ENCODE data around the gene CCM2L.

Gene CCM2L

DNA sequence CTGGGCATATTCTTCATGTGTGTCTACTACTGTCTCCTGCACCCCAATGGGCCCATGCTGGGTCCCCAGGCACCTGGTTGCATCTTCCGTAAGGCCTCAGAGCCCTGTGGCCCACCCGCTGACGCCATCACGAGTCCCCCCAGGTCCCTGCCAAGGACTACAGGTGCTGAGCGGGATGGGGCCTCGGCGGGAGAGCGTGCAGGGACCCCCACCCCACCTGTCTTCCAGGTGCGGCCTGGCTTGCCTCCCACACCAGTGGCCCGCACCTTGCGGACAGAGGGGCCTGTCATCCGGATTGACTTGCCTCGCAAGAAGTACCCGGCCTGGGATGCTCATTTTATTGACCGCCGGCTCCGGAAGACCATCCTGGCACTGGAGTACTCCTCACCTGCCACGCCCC, 13.2 kb upstream of the CCM2L start:
- no peak for DNase-seq

DNA sequence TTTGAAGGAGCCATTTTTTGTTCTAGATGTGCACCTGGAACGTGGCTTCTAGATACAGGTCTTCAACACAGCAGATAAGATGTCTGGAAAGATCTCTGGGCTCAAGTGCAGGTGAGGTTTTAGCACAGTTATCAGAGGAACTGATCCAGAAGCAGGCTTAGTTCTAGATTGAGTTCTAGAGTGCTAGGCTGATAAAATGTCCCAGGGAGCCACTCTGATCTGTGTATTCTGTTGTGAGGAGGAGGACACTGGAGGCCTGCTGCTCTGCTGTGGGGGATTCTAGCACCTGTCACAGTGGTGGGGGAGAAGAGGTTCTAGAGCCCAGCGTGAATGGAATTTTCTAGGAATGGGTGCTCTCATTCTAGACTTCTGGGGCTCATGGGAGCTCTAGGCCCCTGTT, 12.0 kb upstream of the CCM2L start:
- no peak for DNase-seq

DNA sequence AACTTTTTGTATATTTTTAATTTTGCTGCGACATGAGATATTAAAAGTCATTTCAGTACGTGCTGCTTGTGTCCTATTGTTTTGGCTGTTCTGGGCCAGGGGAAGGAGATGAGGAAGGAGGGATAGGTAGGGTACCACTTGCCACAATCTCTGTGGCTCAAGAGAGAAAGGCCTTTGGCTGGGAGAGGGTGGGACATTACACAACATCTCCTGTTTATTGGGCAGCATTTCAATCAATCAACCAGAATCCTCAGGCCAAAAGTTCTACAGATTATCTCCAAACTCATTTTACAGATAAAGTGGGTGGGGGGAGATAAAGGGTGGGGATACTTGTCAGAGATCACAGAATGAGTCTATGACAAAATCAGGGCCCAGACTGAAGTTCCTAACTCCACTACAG, 6.9 kb upstream of the CCM2L start:
- DNase-seq, result no peak

DNA sequence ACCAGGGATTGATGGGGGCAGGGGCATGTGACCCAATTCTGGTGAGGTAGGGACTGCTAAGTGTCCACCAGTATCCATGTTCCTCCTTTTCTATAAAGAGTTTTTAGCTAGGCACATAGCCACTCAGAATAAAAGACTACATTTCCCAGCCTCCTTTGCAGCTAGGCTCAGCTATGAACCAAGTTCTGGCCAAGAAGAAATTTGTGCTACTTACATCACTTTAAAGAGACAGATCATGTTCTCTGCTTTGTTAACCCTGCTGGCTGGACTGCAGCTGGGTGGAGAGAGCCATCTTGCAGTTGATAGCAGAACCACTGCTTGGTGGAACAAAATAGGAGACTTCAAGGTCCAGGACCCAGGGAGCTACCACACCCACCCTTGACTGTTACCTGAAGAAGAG, 5.3 kb upstream of the CCM2L start:
- DNase-seq, result no peak

- no peak for DNase-seq
Observed at GRCh38 chr20:32006053-32006452, 4.2 kb upstream of the CCM2L start.

DNA sequence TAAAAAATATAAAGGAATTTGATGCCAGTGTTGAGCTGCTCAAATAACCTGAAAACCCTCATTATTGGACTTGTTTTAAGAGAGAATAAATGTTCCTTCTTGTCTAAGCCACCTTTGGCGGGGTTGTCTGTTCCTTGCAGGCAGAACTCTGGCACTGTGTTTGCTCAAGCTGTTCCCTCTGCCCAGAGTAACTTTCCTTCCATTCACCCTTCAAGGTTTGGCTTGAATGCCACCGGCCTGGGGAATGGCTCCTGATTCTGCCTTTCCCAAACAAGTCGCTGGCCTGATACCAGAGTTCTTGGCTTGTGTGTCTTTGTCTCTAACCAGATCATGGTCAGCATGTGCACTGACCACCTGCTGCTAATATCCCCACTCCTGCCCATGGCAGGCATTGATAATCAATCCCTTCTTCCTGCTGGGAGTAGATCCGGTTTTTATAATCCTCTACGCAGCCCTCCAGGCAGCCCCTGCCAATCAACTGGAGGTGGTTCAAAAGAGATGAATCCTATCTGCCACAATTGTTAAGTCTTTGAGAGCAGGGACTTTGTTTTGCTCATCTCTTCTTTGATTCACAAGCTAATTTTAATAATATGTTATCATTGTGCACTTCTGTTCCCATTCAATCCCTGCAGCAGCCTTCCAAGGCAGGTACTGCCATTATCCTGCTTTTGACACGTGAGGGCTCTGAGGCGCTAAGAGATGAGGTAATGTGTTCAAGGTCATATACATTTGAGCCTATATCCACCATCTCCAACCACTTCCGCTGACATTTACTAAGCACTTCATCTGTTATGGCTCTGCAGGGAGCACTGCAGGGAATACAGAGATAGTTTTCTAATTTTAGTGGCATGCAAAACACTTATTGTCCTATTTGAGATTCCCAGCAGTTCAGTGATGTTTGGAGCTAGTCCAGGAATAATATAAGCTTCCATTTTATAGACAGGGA, 3.1 kb upstream of the CCM2L start:
- DNase-seq, result no peak

- no peak for DNase-seq
Observed at GRCh38 chr20:32007787-32008616, 2.2 kb upstream of the CCM2L start.

DNA sequence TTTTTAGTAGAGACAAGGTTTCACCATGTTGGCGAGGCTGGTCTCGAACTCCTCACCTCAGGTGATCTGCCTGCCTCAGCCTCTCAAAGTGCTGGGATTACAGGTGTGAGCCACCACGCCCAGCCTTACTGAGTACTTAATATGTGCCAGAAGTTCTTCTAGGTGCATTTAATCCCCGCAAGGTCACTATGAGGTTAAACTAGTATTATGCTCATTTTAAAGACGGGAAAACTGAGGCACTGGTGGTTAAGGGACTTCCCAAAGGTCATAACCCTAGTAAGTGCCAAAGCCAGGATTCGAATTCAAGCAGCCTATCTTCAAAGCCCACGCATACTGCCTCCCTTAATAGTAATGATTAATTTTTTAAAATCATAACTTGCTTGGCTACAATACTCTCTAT, 674 bp upstream of the CCM2L start:
- DNase-seq, result no peak

GRCh38 chr20:32010666-32011065, 428 bp downstream of the CCM2L start:
- DNase-seq, result no peak

- no peak for DNase-seq
Observed at GRCh38 chr20:32012159-32012688, 2.0 kb downstream of the CCM2L start.

DNA sequence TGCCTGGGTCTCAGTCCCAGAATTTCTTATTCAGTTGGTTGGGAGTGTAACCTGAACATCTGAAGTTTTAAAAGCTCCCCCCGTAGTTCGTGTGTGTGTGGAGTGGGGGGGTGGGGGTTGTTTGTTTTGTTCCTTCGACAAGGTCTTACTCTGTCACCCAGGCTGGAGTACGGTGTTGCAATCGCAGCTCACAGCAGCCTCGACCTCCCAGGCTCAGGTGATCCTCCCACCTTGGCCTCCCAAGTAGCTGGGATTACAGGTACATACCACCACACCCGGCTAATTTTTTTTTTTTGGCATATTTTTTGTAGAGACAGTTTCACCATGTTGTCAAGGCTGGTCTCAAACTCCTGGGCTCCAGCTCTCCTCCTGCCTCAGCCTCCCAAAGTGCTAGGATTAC, 3.1 kb downstream of the CCM2L start:
- DNase-seq, result no peak

DNA sequence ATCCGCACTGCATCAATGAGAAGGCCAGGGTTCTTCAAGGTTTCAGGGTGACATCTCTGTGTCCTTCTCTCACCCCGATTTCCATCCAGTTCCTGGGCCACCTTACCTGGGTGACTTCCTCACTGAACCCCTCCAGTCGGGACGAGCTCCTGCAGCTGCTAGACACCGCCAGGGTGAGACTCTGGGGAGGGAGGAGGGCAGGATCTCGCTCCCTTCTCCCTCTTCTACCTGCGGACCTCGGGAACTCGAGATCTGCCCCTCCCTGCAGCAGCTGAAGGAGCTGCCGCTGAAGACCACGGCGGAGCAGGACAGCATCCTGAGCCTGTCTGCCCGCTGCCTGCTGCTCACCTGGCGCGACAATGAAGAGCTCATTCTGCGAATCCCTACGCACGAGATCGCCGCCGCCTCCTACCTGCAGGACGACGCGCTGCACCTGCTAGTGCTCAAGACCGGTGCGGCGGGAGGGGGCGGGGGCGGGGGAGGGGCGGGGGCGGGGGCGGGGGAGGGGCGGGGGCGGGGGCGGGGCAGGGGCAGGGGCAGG, 7.5 kb downstream of the CCM2L start:
- peak; percentile 91 for DNase-seq

GRCh38 chr20:32018269-32019155, 8.3 kb downstream of the CCM2L start:
- DNase-seq, result peak; percentile 85

DNA sequence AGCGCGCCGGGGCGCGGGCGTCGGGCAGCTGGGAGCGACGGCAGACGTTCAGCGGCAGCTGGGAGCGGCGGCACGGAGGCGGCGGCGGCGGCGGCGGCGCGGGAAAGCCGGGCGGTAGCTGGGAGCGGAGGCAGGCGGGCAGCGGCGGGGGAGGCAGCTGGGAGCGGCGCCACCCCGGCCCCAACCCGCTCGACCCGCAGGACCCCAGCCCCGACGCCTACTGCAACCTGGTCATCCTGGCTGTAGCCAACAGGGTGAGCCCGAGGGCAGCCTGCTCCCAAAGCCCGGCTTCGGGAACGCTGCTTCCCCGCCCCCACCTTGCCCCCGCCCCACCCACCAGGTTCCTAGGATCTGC, 8.9 kb downstream of the CCM2L start:
- no peak for DNase-seq

DNA sequence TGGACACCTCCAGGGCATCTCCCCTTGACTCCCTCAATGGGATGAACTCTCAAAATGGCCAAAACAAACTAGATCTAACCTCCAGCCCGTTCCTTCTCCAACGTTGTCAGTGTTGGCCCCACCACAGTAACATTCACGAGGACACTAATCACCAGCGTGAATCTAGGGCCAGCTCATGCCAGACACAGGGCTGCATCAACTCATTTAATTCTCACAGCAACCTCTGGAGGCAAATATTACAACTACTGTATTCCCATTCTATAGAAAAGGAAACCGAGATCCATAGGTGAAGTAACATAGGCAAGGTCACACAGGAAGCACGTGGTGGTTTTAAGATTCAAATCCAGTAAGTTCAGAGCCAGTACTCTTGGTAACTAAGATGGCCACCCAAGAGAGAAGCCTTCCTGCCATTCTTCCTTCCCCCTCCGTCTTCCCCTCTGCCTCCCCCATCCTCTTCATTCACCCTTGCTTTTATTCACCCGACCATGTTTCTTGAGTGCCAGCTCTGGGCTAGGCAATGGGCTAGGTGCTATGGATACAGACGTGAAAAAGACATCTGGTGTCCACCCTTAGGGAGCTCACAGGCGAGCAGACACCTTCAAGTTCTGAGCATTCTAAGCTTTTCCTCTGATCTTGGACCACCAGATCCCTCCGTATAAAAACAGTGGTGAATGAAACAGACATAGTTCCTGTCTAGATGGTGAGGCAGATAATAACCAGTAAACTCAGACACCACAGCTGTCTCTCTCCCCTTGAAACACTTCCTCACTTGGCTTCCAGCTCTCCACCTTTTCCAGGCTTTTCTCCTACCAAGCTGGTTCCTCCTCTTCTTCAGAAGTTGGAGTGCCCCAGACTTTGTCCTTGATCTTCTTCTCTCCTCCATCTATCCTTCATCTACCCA, 9.6 kb downstream of the CCM2L start:
- DNase-seq, result no peak

DNA sequence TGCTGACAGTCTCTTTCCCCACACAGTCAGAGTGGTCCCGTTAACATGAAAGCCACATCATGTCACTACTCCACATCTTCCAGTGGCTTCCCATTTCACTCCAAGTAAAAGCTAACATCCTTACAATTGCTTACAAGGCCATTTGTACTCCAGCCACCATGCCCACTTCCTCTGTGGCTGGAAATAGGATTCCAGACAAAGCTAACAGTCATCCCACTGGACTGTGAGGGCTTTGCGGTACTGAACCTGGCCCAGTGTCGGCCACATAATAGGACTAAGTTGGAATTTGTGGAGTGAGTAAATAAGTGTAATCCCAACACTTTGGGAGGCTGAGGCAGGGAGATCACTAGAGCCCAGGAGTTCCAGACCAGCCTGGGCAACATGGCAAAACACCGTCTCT, 10.9 kb downstream of the CCM2L start:
- no peak for DNase-seq

GRCh38 chr20:32024683-32025295, 14.6 kb downstream of the CCM2L start:
- peak; percentile 56 for DNase-seq

DNA sequence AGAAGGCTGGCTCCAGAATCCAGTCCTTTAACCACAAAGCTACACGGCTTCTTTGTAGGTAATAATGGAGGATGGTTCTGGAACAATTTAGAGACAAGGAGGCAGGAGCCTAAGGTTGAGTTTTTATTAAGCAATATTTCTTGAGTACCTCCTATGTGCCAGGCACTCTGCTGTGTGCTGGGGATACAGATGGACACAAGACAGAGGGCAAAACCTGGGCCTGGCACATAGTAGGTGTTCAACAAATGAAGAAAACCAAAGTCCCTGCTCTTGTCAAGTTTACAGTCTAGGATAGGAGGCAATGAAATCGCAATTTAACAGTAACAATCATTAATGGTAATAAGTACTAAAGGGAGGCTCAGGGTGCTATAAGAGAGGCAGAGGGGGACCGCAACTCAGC, 17.4 kb downstream of the CCM2L start:
- DNase-seq, result no peak

DNA sequence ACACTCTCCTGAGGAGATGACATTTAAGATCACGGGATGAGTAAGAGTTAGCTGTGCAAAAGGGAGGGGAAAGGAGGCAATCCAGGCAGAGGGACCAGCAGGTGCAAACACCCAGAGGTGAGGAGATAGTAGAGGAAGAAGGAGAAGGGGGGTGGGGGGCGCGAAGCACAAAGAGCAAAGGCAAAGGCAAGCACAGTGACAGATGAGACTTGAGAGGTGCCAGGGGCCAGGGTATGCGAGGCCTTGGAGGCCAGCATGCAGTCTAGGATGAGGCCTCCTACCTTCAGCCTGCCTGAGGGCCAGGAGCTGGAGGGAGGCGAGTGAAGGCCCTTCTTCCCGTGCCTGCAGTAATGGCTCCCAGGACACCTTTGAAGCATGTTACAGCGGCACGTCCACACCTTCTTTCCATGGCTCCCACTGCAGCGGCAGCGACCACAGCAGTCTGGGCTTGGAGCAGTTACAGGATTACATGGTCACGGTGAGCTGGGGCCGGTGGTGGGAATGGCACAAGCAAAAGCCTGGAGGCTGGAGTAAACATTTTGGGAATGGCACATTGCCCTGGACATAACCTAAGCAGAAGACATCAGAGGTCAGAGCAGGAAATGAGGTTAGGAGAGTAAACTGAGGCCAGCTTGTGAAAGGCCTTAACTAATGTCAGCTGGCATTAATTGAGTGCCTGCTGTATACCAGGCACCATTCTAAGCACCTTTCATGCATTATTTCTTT, 18.6 kb downstream of the CCM2L start:
- DNase-seq, result no peak

DNA sequence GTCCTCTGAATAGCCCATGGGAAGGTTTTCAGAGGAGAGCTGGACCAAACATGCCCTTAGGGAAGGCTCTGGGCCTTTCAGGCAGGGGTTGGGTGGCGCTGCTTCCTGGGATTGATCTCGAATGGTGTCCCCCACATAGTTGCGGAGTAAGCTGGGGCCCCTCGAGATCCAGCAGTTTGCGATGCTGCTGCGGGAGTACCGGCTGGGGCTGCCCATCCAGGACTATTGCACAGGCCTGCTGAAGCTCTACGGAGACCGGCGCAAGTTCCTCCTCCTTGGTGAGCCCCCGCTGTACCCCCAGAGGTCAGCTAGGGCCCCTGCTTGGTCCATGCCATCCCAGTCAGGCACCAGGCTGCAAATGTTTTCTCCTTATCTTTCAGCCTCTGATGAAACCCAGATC, 19.3 kb downstream of the CCM2L start:
- no peak for DNase-seq
